Measurements from ENCODE around the gene LTBP1. TPM values are rescaled to one million over a fixed set of nuclear protein-coding genes. Genes with fewer than 3 reads are reported as not detected.

Gene LTBP1
- total and polyA plus RNA-seq, 12 donors = 6.2 to 47.2 (median 15.5) TPM

- no peaks in the 10 kb centered on the region for H3K36me3 ChIP-seq (replicated peaks in 1 of 2)
- DNase-seq = no peak
- H3K27ac ChIP-seq = no peak overlapping the region
- no peak overlapping the region for H3K4me3 ChIP-seq
- no peaks in the 10 kb centered on the region for H3K4me1 ChIP-seq (replicated peaks in 1 of 2)
- intact Hi-C loops (cut with DNase I) = no loop called here
- no peaks in the 10 kb centered on the region for H3K27me3 ChIP-seq
- TF ChIP-seq POLR2A (IDR thresholded peaks at IDR 0.05) (no peak), CTCF (IDR thresholded peaks at IDR 0.05) (no peak)
- H3K9me3 ChIP-seq (replicated peaks in 1 of 3) = no peaks in the 10 kb centered on the region
- 78 to 86% (median 83%) methylated on average over 11 of the region's 11 CpGs for WGBS, 4 donors
Measured at GRCh38 chr2:32932825-32933755, 13.7 kb upstream of the LTBP1 start.

GRCh38 chr2:32933756-32934095, 13.0 kb upstream of the LTBP1 start:
- H3K9me3 ChIP-seq (replicated peaks in 1 of 3) = no peaks in the 10 kb centered on the region
- H3K4me1 ChIP-seq (replicated peaks in 1 of 2) = no peaks in the 10 kb centered on the region
- no peak overlapping the region for H3K27ac ChIP-seq
- no peak overlapping the region for H3K4me3 ChIP-seq
- no peaks in the 10 kb centered on the region for H3K36me3 ChIP-seq (replicated peaks in 1 of 2)
- TF ChIP-seq CTCF (IDR thresholded peaks at IDR 0.05) (no peak), POLR2A (IDR thresholded peaks at IDR 0.05) (no peak)
- no peaks in the 10 kb centered on the region for H3K27me3 ChIP-seq
- no peak for DNase-seq
- 81 to 91% (median 89%) methylated on average over 5 of the region's 5 CpGs for WGBS, 4 donors
- intact Hi-C loops (cut with DNase I) = no loop called here

- no peaks in the 10 kb centered on the region for H3K9me3 ChIP-seq (replicated peaks in 1 of 3)
- no peak for DNase-seq
- no peaks in the 10 kb centered on the region for H3K27me3 ChIP-seq
- no peak overlapping the region for H3K27ac ChIP-seq
- intact Hi-C loops (cut with DNase I) = no loop called here
- TF ChIP-seq POLR2A (IDR thresholded peaks at IDR 0.05) = no peak
- no peak for TF ChIP-seq CTCF (IDR thresholded peaks at IDR 0.05)
- no peaks in the 10 kb centered on the region for H3K36me3 ChIP-seq (replicated peaks in 1 of 2)
- 29 to 40% (median 35%) methylated on average over 13 of the region's 13 CpGs for WGBS, 4 donors
- no peaks in the 10 kb centered on the region for H3K4me1 ChIP-seq (replicated peaks in 1 of 2)
- H3K4me3 ChIP-seq = no peak overlapping the region
Measured at GRCh38 chr2:32937602-32938448, 8.9 kb upstream of the LTBP1 start.

- intact Hi-C loops (cut with DNase I) = no loop called here
- Histone ChIP-seq H3K4me3 (no peak overlapping the region), H3K4me1 (replicated peaks in 1 of 2) (no peaks in the 10 kb centered on the region), H3K27ac (no peak overlapping the region), H3K9me3 (replicated peaks in 1 of 3) (no peaks in the 10 kb centered on the region), H3K36me3 (replicated peaks in 1 of 2) (no peaks in the 10 kb centered on the region), H3K27me3 (no peaks in the 10 kb centered on the region)
- TF ChIP-seq CTCF (IDR thresholded peaks at IDR 0.05) (no peak), POLR2A (IDR thresholded peaks at IDR 0.05) (no peak)
- DNase-seq = no peak
- WGBS, 4 donors = 90 to 94% (median 93%) methylated on average over 3 of the region's 3 CpGs
Measured at GRCh38 chr2:32938934-32939333, 7.8 kb upstream of the LTBP1 start.

Measured in adrenal gland (tissue), 12 donors.